Stimulated activated CD4-positive, alpha-beta T cell treated with anti-CD3 and anti-CD28 coated beads, Interleukin-2, amount 100 ng/mL, for 48 hours (primary cell): Measurements from ENCODE around the gene ZBTB1.
A peak's percentile ranks its signal among the peaks of the same experiment; 100 is the strongest.
"Not testable (repeated sequence)": the region's sequence is repeated elsewhere in the genome, so short reads cannot be mapped to it uniquely, and the experiment has no call there.

Source experiments
- DNase-seq, 2 donors: peaks; one replicate each; pipeline ENCODE4 v3.0.0-alpha.2; 2020

The ZBTB1 gene

DNA sequence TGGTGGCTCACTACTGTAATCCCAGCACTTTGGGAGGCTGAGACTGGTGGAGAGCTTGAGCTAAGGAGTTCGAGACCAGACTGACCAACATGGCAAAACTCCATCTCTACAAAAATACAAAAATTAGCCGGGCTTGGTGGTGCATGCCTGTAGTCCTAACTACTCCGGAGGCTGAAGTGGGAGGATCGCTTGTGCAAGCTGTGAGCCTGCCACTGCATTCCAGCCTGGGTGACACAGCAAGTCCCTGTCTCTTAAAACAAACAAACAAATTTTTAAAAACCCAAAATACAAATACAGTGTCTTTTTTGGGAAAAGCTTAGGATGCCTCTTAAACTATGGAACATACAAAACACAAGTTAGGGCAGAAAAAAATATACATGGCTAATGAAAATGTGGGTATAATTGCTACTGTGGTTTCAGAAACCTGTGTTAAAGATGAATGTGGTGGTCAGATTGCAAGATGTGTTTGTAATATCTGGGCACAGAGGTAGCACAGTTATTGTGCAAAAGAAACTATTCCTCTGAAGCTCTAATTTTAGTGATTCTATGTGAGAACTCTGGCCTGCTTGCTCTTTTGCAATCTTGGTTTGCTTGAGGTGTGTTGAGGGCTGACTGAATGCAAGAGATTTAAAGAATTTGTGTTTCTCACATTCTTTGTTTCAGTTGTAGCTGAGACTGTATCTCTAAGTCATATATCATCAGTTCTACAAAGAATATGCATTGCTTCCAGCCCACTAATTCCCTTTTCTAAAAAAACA lies 32.1 kb downstream of the ZBTB1 start:
- DNase-seq: no peak

DNA sequence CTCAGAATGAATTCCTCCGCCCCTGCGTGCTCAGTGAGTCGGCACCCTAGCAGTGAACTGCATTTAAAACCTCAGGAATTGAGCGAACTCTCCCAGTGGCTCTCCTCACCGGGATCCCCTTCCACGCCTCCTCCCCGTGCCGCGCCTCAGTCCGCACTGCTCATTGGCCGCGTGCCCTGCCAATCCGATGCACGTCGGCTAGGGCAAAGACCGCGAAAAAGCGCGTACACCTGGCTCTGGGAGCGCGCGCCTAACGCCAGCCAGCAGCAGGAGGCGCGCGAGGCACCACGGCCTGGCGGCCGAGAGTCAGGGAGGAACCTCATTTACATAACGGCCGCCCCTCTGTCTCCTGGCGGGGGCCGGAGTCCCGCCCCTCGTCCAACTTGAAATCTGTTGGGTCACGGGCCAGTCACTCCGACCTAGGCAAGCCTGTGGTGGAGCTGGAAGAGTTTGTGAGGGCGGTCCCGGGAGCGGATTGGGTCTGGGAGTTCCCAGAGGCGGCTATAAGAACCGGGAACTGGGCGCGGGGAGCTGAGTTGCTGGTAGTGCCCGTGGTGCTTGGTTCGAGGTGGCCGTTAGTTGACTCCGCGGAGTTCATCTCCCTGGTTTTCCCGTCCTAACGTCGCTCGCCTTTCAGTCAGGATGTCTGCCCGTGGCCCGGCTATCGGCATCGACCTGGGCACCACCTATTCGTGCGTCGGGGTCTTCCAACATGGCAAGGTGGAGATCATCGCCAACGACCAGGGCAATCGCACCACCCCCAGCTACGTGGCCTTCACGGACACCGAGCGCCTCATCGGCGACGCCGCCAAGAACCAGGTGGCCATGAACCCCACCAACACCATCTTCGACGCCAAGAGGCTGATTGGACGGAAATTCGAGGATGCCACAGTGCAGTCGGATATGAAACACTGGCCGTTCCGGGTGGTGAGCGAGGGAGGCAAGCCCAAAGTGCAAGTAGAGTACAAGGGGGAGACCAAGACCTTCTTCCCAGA lies 35.9 kb downstream of the ZBTB1 start, which contains the start of gene HSPA2:
TSS of gene HSPA2 (plus strand) at position 534 of the 995 bp plus-strand sequence. CDS start at position 643, 109 bp downstream.
- peak; percentile 94 to 95 for DNase-seq

DNA sequence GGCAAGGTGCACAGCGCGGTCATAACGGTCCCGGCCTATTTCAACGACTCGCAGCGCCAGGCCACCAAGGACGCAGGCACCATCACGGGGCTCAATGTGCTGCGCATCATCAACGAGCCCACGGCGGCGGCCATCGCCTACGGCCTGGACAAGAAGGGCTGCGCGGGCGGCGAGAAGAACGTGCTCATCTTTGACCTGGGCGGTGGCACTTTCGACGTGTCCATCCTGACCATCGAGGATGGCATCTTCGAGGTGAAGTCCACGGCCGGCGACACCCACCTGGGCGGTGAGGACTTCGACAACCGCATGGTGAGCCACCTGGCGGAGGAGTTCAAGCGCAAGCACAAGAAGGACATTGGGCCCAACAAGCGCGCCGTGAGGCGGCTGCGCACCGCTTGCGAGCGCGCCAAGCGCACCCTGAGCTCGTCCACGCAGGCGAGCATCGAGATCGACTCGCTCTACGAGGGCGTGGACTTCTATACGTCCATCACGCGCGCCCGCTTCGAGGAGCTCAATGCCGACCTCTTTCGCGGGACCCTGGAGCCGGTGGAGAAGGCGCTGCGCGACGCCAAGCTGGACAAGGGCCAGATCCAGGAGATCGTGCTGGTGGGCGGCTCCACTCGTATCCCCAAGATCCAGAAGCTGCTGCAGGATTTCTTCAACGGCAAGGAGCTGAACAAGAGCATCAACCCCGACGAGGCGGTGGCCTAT lies 36.8 kb downstream of the ZBTB1 start:
- DNase-seq: no peak

DNA sequence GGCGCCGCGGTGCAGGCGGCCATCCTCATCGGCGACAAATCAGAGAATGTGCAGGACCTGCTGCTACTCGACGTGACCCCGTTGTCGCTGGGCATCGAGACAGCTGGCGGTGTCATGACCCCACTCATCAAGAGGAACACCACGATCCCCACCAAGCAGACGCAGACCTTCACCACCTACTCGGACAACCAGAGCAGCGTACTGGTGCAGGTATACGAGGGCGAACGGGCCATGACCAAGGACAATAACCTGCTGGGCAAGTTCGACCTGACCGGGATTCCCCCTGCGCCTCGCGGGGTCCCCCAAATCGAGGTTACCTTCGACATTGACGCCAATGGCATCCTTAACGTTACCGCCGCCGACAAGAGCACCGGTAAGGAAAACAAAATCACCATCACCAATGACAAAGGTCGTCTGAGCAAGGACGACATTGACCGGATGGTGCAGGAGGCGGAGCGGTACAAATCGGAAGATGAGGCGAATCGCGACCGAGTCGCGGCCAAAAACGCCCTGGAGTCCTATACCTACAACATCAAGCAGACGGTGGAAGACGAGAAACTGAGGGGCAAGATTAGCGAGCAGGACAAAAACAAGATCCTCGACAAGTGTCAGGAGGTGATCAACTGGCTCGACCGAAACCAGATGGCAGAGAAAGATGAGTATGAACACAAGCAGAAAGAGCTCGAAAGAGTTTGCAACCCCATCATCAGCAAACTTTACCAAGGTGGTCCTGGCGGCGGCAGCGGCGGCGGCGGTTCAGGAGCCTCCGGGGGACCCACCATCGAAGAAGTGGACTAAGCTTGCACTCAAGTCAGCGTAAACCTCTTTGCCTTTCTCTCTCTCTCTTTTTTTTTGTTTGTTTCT lies 37.6 kb downstream of the ZBTB1 start:
- no peak for DNase-seq

DNA sequence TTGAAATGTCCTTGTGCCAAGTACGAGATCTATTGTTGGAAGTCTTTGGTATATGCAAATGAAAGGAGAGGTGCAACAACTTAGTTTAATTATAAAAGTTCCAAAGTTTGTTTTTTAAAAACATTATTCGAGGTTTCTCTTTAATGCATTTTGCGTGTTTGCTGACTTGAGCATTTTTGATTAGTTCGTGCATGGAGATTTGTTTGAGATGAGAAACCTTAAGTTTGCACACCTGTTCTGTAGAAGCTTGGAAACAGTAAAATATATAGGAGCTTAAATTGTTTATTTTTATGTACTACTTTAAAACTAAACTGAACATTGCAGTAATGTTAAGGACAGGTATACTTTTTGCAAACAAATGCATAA lies 38.2 kb downstream of the ZBTB1 start:
- no peak for DNase-seq

DNA sequence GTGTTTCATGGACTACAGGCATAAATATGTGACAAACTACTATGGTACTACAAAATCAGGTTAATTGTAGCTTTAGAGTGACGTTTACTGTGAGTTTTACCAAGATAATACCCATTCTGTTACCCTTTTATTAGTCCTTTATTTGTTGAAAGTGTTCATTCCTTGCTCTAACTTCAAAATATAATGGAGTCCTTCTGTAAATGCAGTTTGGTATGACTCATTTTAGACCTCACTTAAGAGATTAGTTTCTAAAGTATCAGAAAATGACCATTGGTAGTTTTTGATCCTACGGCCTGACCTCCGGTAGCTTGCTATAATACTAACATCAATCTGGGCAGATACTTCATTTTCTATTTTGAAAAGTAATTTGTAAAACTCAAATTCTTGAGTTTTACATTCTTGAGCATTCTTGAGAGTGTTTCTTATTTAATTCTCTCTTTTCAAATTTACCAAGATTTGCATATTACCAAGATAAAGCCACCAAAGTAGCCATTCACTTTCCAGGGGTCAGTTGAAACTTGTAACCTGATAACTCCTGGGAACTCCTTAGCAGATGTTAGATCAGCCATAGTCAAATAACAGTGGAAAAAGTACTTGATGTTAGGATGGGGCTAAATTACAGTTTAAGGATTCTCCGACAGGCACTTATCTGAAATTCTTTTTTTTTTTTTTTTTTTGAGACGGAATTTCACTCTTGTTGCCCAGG lies 40.2 kb downstream of the ZBTB1 start:
- no peak for DNase-seq

DNA sequence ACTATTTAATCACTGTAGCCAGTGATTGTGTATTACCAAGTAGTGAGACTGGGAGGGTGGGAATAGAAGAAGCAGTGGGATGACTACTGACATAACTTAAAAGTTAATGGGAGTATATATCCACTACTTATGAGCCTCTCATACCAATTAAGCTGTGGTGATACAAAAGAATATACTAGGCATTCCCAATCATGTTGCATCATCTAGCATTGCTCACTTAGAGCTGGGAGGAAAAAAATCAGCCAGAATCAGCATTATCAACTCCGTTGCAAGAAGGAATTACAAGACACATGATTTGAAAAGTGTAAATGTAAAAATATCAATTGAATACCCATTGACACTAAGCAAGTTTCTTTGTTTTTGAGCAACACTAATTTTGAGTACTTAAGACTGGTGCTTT lies 44.4 kb downstream of the ZBTB1 start:
- no peak for DNase-seq

DNA sequence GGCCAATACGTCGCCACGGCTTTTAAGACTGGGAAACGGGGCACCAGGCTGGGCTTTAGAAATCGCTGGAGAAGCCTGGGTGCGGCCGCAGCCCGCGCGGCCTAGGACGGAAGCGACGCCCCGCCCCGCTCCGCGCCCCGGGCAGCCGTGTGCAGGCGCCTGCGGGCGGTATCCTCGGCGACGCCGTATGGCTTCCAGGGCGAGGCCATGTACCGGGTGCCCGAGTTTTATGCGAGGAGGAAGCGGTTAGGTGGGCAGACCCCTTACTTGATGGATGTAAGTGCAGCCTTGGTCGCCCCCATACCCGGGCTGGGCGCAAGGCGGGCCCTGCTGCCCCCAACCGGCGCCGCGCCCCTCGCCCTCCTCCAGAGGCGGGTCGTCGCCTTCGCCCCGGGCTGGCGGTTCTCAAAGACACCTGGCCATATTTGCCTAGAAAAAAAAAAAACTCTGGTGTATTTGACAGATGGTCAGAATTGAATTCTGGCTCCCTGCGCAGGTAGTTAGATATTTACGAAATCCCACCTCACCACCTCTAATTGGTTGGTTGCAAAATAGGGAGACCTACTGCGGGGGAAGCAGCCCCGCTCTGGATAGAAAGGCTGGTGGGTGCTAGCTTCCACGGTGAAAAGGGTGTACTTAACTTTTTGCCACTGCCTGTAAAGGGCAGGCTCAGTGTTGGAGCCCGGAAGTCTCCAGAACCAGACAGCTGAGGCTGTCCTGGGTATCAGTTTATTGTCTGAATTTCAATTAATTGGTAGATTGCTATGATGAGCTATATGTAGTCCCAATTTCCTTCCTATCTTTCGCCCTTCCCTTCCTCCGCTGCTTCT lies 45.4 kb downstream of the ZBTB1 start, which contains the start of gene PPP1R36:
TSS of gene PPP1R36 (plus strand) at position 171 of the 830 bp plus-strand sequence. CDS start at position 208, 37 bp downstream.
- peak in 1 of 2 donors; percentile 46 for DNase-seq

DNA sequence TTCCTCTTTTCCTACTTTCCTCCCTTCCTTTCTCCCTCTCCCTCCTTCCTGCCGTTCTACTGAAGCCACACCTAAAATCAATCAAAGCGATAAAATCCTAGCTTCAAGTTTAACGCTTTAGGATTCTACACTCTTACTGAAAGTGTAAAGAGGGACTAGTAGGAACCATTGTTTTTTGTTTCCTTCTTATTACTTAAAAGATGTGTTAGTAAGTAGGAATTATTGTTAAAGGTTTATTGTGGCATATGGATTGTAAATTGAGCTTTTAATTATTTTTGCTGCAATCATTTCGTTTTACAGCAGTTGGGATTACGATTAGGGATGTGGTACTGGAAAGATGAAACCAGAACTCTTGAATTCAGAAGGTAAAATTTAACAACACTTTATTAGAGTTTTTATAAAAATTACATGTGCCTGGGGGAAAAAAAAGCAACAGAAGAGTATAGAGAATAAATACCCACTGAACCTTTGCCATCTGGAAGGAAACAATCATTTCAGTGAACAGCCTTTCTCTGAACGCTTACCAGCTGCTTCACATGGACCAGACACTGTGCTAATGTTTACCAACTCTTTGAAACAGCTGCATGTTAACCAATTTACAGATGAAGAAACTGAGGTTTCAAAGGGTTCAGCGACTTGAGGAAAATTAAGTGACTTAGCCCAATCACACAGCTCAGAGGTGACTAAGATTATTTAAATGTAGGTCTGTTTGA lies 46.2 kb downstream of the ZBTB1 start:
- no peak for DNase-seq

DNA sequence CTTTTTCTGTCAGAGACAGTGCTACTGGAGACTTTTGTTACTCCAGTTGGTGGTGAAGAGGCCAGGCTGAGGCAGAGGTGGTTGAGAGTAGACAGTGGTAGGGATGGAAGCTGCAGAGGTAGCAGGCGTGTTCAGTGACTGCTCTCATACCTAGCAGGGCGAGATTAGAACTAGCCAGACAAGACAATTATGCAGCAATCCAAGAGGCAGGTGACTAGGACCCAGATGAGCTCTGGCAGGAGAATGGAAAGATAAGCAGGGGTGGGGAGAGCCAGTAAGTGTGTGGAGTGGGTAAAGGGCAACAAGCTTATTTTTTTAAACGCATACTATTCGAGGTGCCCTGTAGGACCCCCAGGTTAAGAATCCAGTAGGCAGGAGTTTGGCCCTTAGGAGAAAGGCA lies 50.0 kb downstream of the ZBTB1 start:
- DNase-seq: no peak

DNA sequence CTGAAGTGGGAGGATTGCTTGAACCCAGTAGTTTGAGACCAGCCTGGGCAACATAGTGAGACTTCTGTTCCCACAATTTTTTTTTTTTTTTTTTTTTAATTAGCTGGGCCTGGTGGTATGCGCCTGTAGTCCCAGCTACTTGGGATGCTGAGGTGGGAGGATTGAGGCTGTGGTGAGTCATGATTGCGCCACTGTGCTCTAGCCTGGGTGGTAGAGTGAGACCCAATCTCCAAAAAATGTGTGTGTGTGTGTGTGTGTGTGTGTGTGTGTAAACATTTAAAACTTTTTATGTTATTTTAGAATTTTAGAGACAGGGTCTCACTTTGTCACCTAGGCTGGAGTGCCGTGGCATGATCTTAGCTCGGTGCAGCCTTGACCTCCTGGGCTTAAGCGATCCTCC lies 52.0 kb downstream of the ZBTB1 start:
- DNase-seq: no peak

DNA sequence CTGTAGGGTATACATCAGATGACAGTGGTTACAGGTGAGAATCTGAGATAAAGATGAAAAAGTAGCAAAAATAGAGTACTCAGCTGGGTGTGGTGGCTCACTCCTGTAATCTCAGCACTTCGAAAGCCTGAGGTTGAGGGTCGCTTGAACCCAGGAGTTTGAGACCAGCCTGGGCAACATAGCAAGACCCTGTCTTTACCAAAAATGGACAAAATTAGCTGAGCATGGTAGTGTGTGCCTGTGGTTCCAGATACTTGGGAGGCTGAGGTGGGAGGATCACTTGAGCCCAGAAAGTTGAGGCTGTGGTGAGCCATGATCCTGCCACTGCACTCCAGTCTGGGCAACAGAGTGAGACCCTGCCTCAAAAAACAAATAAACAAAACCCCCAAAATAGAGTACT lies 53.6 kb downstream of the ZBTB1 start:
- DNase-seq: not testable (repeated sequence)

DNA sequence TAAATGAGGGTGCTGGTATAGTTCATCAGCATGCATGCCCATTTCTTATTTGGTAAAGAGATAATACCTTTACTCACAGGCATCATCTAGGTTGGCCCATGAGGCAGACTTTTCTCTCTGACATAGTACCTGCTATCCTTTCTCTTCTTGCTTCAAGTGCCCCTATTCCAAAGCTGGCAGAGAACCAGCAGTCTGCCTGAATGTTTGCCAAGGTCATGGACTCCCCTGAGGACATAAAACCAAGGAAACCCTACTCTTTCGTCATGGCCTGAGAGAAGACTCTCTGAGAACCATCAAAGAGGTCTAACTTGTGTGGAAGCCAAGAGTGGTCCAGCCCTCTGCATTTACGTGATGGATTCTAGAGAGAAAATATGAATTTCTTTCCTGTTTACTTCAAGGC lies 57.1 kb downstream of the ZBTB1 start:
- no peak for DNase-seq

DNA sequence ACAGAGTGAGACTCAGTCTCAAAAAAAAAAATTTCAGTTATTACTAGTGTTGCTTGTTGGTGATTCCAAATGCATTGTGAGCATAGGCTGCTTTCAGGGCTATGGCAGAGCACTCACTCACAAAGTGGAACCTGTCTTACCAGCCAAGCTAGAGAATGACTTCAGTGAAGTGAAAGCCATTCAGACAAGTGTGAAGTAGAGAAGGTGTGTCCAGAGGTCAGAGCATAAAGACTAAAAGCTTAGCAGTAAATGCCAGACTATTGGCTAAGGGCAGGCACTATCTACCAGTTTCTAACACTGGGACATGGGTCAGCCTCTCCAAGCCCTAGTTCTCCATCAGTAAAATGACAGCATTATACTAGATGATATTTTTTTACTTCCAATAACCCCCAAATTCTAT lies 57.9 kb downstream of the ZBTB1 start:
- no peak for DNase-seq

DNA sequence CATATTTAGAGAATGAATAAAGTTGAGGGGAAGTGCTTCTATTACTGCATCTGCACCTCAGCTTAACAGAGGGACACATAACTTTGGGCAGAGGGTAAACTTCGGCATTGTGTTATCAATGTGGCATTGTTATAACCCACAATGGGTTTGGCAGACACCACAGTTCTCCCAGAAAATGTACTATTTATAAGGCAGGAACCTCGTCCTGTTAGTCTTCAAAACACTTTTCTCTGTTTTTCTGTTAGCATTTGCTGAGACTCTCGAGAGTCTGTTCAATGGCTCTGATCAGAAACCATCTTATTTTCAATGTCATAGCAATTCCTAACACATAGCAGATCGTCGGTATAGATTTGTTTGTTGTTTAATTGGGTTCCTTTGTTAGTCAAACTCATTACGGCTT lies 59.1 kb downstream of the ZBTB1 start:
- no peak for DNase-seq

DNA sequence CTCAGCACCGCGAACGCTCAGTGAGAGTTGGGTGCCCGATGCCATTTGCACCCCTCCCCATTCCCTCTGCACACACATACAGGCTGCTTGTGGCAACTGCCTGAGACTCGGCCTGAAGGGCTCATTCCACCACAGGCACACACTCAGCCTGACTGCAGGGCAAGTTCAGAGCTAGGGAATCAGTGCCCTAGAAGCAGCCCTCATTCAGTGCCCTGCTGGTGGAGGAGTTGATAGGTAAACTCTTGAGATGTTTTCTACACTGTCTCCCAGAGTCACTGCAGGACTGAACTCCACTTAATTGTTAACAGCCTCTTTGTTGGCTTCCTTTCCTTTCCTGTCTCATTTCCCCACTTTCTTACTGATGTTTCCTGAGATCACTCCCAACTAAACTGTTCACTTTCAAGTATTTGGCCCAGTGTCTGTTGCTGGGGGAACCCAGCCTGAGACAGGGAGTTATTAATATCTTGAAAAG lies 62.1 kb downstream of the ZBTB1 start:
- DNase-seq: no peak

DNA sequence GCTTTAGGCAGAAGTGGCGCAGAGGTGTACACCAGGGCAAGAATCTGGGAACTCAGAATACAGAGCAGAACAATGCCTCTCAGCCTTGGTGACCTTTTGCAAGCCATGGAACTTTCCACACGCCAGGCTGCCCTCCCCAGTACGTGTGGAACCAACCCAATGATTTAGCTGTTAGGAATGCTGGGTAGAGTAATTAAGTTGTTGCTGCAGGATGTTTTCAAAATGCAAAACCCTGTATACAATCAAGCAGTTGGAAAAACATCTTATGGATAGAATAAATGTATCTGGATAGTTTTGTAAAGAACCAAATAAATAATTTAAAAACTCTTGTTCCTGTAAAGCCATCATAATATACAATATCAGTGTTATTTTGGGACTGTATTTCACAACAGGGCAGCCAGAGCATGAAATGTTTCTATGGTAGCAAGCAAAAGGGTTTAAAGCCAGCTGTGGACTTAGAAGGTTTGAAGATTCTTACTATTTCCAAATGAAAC lies 64.6 kb downstream of the ZBTB1 start:
- DNase-seq: no peak

DNA sequence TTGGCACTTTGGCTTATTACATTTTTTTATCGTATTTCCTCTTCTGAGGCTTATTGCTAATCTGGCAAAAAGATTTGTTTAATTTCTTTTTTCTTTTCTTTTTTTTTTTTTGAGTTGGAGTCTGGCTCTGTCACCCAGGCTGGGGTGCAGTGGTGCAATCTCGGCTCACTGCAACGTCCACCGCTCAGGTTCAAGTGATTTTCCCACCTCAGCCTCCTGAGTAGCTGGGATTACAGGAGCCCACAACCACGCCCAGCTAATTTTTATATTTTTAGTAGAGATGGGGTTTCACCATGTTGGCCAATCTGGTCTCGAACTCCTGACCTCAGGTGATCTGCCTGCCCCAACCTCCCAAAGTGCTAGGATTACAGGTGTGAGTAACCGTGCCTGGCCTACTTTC lies 65.1 kb downstream of the ZBTB1 start:
- DNase-seq: not testable (repeated sequence)

DNA sequence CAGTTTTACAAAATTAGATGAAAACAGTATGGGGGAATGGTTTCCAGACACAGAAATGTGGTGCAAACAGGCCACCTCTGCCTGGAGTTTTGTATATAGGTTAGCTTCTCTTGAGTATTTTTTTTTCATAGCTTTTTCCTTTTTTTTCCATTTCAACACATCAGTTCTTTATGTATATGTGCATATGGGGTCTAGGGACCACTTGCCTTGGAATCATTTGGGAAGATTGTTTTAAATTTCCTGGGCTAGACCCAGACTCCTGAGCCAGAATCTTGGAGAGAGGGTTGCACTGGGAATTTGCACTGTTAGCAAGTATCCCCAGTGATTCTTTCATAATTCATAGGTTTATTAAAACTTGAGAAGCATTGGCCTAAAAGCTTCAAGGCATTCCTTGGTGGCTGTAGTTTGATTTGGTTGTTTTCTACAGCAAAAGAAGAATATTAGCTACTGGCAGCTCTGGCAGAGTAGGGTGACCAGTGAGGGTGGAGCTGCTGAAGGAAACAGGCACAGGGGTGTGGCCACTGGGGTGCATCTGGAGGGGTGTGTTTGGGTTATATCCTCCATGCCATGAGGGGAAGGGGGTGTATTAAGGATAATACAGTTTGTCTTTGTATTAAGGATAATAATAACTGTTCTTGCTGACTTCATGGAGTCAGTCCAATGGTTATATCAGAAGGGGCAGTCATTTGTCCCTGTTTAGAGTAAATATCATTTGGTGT lies 68.0 kb downstream of the ZBTB1 start:
- no peak for DNase-seq
